WTC11 (cell line): ENCODE results near the gene PAM16.

Source experiments
- ATF3 ChIP-seq: sonication (generic); formaldehyde crosslinking; conservative IDR thresholded peaks from 2 replicates; pipeline ENCODE4 v1.8.1; 2022; ENCODE audit warnings: mild to moderate bottlenecking, missing genetic modification reagents
- CREB1 ChIP-seq: sonication (generic); formaldehyde crosslinking; IDR thresholded peaks from 2 replicates; pipeline ENCODE4 v1.8.0; 2023; ENCODE audit warnings: mild to moderate bottlenecking, missing genetic modification reagents
- CTCF ChIP-seq: fragments of 200-600 bp; IDR thresholded peaks from 2 replicates; pipeline ENCODE4 v1.8.0; 2022; ENCODE audit warnings: antibody characterized with exemption
- GABPB1 ChIP-seq: sonication (generic); formaldehyde crosslinking; IDR thresholded peaks from 2 replicates; pipeline ENCODE4 v1.8.1; 2023; ENCODE audit warnings: mild to moderate bottlenecking, missing genetic modification reagents
- NFYB ChIP-seq: sonication (generic); formaldehyde crosslinking; conservative IDR thresholded peaks from 2 replicates; pipeline ENCODE4 v1.8.0; 2022; ENCODE audit warnings: low read depth, missing genetic modification reagents
- PRDM15 ChIP-seq: sonication (generic); formaldehyde crosslinking; IDR thresholded peaks from 2 replicates; pipeline ENCODE4 v1.8.0; 2022; ENCODE audit warnings: missing genetic modification reagents
- ZBTB43 ChIP-seq: sonication (generic); formaldehyde crosslinking; IDR thresholded peaks from 2 replicates; pipeline ENCODE4 v1.8.1; 2023; ENCODE audit warnings: mild to moderate bottlenecking, missing genetic modification reagents
- ZNF232 ChIP-seq: sonication (generic); formaldehyde crosslinking; IDR thresholded peaks from 2 replicates; pipeline ENCODE4 v1.8.0; 2022; ENCODE audit warnings: mild to moderate bottlenecking, missing genetic modification reagents

- TF ChIP-seq CTCF: no peak
- no peak for TF ChIP-seq ZBTB43 (CRISPR knock-in tag)
- no peak for TF ChIP-seq ATF3
- no peak for TF ChIP-seq GABPB1 (CRISPR knock-in tag)
- TF ChIP-seq PRDM15 (CRISPR knock-in tag): no peak
- TF ChIP-seq NFYB (CRISPR knock-in tag): no peak; the same call in 1 of the 2 replicates
- TF ChIP-seq ZNF232: no peak
- no peak for TF ChIP-seq CREB1 (CRISPR knock-in tag)
Observed at GRCh38 chr16:4371357-4372000, 20.4 kb upstream of the PAM16 start, which contains the start of gene VASN.
